Mesenteric fat pad (tissue), 1 donor: Measurements from ENCODE around the gene PSAPL1. TPM values are rescaled to one million over a fixed set of nuclear protein-coding genes. Genes with fewer than 3 reads are reported as not detected.

ENCODE experiments used
- DNase-seq: peaks from one replicate; pipeline ENCODE4 v3.0.0-alpha.2; 2020; ENCODE audit warnings: low spot score
- long read RNA-seq: library from polyadenylated mRNA; unstranded; transcript quantifications from one replicate; pipeline ENCODE4 v2.0.0, GENCODE V29; 2020
- total RNA-seq: library from RNA; stranded (reverse); fragmentation: NEBNext Ultra II Directional; extraction: Animal tissue kit (Norgen Biotek cat#: 25700); gene quantifications from one replicate; pipeline ENCODE4 v1.2.1, GENCODE V29; 2021
- donor health status: DM: yes; HTN: yes; CAD: no.

The PSAPL1 gene, protein sequence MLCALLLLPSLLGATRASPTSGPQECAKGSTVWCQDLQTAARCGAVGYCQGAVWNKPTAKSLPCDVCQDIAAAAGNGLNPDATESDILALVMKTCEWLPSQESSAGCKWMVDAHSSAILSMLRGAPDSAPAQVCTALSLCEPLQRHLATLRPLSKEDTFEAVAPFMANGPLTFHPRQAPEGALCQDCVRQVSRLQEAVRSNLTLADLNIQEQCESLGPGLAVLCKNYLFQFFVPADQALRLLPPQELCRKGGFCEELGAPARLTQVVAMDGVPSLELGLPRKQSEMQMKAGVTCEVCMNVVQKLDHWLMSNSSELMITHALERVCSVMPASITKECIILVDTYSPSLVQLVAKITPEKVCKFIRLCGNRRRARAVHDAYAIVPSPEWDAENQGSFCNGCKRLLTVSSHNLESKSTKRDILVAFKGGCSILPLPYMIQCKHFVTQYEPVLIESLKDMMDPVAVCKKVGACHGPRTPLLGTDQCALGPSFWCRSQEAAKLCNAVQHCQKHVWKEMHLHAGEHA
- not detected for total RNA-seq
- long read RNA-seq, result 0 reads

DNA sequence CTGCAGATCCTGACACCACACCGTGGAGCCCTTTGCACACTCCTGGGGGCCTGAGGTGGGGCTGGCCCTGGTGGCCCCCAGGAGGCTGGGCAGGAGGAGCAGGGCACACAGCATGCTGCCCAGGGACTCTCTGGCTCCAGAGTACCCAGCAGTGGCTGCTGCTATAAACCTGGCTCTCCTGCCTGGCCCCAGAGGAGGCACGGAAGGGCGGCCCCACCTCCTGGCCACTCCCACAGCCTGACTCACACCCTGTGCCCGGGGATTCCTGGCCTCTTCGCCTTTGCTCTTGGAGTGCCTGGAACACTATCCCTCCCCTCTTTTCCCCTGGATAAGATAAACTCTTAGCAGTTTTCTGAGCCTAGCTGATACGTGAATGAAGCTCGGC is at the start of gene PSAPL1:
Gene PSAPL1, minus strand, starts transcription at position 165 of the 385 bp plus-strand sequence. Its CDS starts 51 bp downstream, at position 114.
- no peak for DNase-seq

DNA sequence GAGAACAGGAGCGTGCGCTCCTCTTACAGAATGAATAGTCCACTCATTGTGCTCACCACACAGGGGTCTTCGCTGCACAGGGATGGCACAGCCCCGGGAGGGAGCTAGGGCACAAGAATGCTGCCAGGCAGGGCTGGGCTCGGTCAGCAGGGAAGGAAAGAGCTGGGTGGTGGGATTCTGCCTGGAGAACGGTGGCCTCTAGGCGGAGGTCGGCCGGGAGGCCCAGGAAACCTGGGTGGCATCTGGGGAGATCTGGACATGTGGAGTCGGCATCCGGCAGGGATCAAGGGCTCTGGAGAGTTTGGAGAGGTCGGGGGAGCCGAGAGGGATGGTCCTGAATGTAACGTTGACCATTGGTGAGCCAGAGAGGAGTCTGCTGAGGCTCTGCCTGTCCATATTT is 46.5 kb upstream of the PSAPL1 start:
- no peak for DNase-seq

DNA sequence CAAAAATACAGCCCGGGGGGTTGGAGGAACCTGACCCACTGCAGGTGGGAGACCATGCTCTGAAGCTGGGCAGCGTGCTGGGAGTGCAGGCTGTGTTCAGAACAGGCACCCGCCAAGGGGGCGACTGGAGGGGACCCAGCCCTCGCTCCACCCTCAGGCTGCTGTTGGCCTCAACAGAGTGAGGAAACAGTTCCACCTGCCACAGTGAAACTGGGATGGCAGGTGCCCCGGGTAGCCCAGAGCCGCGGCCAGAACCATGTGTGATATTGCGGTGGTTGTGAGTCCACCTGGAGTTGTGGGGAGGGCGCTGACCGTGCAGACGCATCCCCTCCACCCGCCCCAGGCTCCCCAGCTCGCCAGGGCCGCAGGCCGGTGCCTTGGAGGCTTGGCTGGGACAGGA is 45.7 kb upstream of the PSAPL1 start:
- DNase-seq, result no peak

DNA sequence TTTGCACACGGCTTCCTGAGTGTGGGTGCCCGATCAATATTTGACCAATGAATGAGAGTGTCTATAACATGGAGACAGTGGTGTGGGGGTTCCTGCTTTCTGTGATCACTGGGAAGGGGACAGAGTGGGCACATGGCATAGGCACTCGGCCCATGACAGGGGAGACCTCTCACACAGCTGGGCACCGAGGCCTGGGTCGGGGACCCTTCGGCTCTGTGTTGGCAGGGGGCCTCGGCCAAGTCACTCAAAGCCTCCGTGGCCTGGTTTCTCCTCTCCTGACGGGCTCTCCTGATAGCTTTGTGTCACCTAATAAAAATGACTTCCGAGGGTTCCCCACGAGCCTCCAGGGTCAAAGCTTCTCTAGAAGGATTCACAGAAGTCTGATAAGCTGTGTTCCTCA is 43.9 kb upstream of the PSAPL1 start:
- no peak for DNase-seq

DNA sequence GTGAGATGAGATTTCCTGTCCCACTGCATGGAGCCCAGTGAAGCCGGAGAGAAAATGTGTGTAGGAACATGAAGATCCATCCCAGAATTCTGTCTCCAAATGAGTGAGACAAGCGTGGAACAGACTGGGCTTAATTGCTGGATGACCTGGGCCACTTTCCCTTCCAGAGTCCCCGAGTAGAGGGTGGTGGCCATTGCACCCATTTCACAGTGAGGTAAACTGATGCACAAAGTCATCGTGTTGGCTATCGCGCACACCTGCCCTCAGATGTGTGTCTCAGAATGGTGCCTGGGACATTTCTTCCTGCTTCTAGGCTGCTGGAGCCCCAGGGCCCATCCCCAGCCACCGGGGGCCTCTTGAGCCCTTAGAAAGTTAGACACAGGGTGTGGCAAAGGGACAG is 43.0 kb upstream of the PSAPL1 start:
- DNase-seq, result no peak

DNA sequence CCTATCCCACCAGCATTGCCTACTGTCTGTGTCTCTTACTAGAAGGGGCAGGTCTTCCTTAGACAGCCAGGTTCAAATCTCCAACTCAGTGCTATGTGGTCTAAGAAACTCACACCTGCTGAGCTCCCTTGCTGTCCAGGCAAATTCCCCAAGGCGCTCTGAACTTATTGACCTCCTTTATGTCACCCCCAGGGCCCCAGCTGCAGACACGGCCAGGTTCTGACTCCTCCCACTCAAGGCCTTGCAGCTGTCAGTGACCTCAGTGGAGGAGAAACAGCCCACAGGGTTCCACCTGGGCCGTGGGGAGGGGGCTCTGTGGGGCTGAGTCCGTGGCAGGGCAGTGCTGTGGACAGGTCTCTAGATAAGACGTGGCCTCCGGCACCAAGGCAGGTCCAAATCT is 42.1 kb upstream of the PSAPL1 start:
- DNase-seq, result no peak

DNA sequence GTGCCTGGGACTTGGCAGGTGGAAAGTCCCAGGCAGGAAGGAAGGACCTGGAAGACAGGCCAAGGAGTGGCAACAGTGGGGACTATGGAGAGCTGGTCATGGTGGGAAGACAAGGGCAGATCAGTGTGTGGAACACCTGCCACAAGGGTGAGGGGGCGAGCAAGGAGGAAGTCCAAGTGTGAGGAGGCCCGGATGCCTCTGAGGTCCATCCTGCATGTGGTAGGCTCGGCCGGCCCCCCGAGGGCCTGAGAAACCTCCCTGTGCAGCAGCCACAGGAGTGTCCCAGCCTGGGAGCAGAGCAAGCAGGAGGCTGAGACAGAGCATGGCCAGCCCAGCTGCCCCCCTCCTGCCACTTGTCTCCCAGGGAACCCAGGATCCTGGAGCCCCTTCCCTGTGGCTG is 40.5 kb upstream of the PSAPL1 start:
- DNase-seq, result no peak

DNA sequence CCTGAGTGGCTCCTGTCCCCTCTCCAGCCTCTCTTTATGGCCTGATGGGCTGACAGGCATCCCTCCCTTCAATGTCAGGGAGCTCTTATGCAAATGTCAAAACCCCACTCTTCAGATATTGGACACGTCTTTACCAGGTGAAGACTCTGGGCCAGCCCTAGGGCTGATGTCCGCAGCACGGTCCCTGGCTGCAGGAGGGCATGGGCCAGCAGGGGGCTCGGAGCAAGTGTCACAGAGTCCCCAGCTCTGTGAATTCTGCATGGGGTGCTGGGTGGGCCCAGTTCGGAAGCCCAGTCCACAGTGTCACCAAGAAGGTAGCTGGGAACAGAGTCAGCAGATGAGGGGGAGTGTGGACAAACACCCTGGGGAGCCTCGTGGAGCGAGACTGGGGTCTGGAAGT is 39.6 kb upstream of the PSAPL1 start:
- DNase-seq, result no peak

DNA sequence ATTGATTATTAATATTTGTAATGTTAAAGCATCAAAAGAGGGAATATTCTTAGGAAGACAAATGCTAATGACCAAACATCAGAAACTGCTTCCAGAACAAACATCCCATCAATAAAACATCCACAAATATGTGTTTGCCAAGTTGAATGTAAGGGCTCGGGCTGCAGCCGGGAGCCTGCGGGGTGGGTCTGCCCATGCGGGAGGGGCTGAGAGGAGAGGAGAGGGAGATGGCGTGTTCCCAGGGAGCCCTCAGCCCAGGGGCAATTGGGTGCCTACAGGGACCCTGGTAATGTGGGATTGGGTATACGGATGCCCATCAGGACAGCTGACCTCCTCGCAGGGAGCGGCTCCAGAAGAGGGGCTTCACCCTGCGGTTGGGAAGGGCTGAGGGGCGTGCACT is 38.4 kb upstream of the PSAPL1 start:
- no peak for DNase-seq

DNA sequence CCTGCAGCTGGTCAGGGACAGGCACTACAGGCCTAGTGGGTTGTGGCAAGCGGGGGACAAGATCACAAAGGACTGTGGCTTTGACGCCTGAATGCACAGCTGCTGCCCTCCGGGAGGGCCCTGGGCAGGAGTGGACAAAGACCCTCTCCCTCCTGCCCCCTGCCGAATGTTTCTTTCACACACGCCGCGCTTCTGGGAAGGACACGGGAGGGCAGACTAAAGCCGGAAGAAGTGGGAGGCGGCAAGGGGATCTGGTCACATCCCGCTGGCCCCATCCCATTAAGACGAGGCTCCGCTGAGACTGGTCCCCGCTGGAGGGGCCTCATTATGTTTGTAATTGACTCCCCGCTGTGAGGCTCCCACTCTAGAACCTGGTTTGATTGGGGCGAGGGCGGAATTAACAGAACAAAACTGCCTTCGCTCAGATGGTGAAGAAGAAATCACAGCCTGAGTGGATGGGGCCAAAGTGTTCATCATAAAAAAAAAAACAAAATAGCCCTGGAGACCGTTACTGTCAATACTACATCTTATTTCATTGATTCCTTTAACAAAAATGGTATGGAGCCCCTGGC is 37.8 kb upstream of the PSAPL1 start:
- no peak for DNase-seq

DNA sequence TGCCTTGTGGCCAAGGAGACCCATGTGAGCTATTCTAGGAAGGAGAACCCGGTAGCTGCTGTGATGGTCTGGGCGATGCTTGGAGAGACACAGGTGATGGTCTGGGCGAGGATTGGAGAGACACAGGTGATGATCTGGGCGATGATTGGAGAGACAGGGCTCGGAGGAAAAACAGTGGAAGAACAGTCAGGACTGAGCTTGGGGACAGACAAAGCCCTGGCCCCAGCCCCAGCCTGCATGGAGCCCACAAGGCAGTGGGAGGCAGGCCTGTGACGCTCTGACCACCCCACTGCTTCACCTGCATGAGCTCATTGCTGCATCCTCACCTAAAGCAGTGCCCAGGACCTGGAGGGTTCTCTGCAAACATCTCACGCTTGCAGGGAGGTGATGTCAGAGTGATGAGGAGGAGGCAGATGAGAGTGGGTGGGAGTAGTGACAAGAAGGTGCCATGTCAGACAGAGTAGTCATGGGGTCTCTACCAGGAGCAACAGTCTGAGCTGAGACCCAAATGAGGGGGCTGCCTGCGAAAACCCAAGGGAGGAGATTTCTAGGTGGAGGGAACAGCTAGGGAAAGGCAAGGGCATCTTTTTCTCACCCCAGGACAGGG is 35.9 kb upstream of the PSAPL1 start:
- no peak for DNase-seq

DNA sequence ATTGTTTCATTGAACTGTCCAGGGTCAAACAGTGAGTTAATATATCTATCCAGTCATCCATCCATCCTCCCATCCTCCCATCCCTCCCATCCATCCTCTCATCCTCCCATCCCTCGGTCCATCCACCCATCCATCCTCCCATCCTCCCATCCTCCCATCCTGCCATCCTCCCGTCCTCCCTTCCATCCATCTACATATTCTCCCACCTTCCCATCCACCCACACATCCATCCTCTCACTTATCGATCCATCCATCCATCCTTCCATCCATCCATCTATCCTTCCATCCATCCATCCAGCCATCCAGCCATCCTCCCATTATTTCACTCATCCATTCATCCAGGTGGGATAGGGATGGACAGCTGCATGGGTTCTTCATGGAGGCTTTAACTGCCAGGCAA is 35.4 kb upstream of the PSAPL1 start:
- no peak for DNase-seq

DNA sequence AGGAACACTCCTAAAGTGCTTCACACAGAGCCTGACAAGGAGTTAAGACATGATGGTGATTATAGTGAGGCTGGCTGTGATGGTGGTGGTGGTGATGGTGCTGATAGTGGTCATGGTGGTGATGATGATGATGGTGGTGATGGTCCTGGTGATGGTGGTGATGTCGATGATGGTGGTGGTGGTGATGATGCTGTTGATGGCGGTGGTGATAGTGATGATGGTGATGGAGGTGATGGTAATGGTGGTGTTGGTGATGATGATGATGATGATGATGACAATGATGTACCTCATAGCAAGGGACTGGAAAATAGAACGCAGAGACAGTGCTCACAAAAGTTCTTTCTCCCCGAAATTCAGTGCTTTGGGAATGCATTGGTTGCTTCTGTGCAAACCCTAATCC is 34.3 kb upstream of the PSAPL1 start:
- no peak for DNase-seq

DNA sequence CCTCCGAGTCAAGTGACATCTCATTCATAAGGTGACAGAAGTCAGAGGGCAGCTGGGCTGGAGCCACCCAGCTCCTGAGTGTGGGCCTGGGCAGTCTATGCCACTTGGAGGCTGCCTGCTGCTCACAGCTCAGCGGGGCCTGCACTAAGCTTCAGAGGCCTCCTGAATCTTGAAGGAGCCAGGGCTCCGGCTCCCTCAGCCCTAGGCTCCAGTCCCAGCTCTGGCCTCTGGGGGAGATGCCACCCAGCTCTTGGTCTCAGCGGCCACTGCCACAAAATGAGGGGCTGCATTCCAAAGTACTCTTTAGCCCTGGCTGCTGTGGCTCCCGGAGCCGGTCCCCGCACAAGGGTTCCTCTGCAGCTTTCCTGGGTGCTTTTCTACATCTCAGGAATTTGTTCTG is 32.7 kb upstream of the PSAPL1 start:
- no peak for DNase-seq

DNA sequence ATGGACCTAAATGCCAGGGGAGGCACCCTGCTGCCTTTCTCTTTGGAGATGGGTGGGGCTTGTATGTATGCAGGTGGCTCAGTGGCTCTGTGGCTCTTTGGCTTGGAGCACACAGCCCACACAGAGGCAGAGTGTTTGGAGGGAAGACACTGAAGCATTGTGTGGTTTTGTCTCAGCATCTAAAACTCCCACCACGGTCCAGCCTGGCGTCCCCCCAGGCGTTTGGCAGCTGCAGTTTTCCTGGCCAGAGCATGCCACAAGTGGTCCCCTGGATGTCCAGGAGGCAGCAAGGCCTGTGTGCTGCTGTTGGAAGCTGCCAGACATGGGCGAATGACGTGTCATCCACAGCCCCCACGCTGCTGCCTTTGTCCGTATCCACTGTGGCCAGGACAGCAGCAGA is 32.2 kb upstream of the PSAPL1 start:
- no peak for DNase-seq

DNA sequence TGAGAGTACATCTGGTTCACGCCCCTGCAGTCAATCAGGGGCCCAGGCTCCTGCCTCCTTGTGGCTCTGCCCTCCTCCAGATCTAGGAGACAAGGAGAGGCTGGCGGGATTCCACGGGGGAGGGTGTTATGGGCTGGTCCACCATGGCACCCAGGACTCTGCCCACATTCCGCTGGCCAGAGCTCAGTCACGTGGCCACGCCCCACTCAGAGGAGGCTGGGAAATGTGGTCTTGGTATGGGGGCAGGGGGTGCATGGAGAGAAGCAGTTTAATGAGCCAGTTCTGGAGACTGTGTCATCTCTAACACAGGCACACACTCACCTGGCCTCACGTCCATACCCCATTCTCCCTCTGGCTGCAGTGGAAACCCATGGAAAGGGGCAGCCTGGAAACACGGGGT is 31.5 kb upstream of the PSAPL1 start:
- DNase-seq, result no peak

DNA sequence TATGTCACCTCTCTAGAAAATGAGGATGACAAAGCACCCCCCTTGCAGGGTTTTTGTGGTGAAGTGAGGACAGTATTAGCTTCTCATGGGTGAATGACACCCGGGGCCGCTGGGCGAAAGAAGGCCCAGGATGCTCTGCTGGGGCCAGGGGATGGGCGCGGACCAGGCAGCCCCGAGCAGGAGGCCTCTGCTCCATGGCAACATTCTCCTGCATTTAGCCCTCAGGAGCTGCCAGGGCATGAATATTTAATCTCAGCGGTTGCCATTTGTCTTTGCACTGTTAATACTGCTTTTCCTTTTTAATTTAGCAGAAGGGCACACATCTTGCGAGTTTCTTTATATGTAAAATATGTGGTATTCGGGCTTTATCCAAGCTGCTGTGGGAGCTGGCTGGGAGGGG is 30.3 kb upstream of the PSAPL1 start:
- no peak for DNase-seq

DNA sequence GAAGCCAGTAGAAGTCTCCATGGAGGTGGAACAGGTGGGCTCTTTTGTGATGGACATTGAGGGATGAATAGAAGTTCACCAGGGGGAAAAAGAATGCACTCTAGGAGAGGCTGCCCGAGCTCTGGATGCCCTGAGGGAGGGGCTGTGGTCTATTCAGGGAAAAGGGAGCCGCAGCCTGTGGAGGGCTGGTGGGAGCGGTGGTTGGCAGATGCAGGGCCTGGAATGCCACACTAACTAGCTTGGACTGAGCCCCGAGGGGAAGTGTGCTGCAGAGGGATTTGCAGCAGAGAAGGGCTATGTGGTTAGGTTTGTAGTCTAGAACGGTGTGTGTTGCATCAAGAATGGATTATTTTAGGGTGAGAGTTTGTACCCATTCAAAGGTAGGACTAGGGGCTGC is 29.5 kb upstream of the PSAPL1 start:
- no peak for DNase-seq

DNA sequence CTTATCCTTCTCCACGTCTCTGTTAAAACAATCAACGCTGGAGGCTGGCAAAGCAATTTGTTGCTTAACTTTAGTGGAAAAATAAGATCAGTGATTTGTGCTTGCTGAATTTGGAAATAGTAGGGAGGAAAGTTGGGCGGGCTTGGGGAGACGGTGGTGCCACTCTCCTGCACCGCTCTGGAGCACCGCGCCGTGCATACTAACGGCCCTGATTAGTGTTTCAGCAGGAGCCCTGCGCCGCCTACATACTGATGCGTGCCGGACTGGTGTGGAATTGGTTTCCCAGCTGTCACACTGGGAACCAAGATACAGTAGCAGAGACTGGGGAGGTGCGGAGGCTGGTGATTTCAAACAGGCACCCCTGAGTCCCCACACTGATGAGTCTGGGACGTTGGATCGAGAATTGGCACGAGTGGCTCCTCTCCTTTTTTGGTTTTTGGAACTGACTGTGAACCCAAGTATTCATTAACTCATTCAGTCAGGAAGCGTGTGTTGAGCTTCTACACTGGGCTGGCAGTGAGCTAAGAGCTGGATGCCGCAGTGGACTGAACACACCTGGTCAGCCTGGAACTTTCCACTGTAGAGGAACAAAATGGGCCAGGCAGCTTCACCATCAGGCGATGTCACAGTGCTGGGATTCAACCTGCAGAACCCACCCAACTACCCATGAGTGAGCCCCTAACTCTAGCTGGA is 29.0 kb upstream of the PSAPL1 start:
- no peak for DNase-seq

DNA sequence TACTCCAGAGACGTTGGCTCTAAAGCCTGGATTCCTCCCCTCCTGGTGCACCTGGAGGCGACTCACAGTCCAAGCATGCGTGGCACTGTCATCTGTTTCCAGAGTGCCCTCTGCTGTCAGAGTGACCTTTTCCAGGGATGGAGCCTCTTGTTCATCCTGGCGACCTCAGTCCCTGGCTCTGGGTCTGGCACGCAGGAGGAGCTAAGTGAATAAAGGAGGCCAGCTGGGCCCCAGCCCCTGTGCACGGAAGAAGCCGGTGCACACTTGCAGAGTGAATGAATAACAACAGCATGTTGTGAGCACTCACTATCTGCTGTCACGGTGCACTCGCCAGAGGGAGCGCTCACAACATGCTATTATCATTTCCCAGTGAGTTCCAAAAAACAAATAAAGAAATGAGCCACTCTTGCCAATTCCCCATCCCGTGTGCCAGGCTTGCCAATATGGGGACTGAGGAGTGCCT is 27.8 kb upstream of the PSAPL1 start:
- DNase-seq, result no peak

DNA sequence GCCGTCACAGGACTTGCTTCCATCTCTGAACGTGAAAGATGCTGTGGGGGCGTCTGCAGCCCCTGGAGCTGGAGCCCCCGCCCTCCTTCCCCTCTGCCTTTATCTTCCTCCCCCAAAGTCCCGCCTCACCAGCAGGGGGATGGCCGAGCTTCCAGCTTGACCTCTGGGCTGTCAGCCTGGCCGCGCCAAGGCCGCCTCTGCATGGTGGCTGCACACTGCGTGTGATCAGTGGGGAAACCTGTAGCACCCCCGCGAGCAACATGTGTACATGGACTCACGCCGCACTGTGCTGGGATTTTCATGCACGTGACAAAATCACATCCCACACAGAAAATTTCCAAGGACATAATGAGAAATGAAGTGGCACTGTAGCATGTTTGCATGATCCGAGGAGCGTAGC is 26.5 kb upstream of the PSAPL1 start:
- no peak for DNase-seq

DNA sequence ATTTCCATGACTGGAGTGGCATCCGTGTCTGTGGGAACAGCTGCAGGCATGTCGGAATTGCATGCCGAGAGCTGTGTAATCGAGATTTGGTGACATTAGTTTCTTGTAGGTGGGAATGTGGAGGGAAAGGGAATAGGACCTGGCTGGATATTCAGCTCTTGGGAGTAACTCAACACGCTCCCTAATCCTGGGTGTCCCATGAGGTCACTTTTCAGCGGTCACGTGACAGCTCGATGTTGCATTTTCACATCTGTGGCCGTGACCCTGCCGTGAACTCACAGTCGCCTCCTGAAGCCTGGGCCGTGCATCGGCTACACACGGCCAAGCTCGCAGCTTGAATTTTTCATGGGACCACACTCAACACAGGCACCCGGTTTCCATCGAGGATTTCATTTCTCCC is 25.8 kb upstream of the PSAPL1 start:
- DNase-seq, result no peak
